ENCODE results near the gene GPR21.

GPR21 gene

GRCh38 chr9:123053711-123054110, 20.2 kb downstream of the GPR21 start:
- ChIA-PET CTCF (no interaction called here), POLR2A (no interaction called here)
- TF ChIP-seq TARDBP (IDR thresholded peaks at IDR 0.05) (no peak), SP1 (IDR thresholded peaks at IDR 0.05) (no peak), FOXM1 (IDR thresholded peaks at IDR 0.05; ENCODE audit: borderline replicate concordance) (no peak), LEF1 (IDR thresholded peaks at IDR 0.05; ENCODE audit: borderline replicate concordance) (no peak), ZNF384 (IDR thresholded peaks at IDR 0.05) (no peak), L3MBTL2 (conservative IDR thresholded peaks at IDR 0.05) (no peak), FOXK2 (IDR thresholded peaks at IDR 0.05) (no peak)
- DNase-seq (ENCODE audit: extremely low spot score) = no peak

GRCh38 chr9:123058834-123059233, 25.4 kb downstream of the GPR21 start:
- ChIA-PET POLR2A (no interaction called here), CTCF (no interaction called here)
- TF ChIP-seq CTBP1 (IDR thresholded peaks at IDR 0.05; ENCODE audit: borderline replicate concordance) (no peak), SP1 (IDR thresholded peaks at IDR 0.05) (no peak), ZNF384 (IDR thresholded peaks at IDR 0.05) (no peak), L3MBTL2 (conservative IDR thresholded peaks at IDR 0.05) (no peak), LEF1 (IDR thresholded peaks at IDR 0.05; ENCODE audit: borderline replicate concordance) (no peak), PKNOX1 (IDR thresholded peaks at IDR 0.05) (no peak), ELF4 (IDR thresholded peaks at IDR 0.05) (no peak), FOXK2 (IDR thresholded peaks at IDR 0.05) (no peak), FOXA1 (IDR thresholded peaks at IDR 0.05) (no peak)
- DNase-seq (ENCODE audit: extremely low spot score) = no peak

- ChIA-PET POLR2A (no interaction called here), CTCF (no interaction called here)
- TF ChIP-seq NFRKB (IDR thresholded peaks at IDR 0.05) = no peak
- no peak for TF ChIP-seq ELF4 (IDR thresholded peaks at IDR 0.05)
- no peak for TF ChIP-seq SUZ12 (IDR thresholded peaks at IDR 0.05)
- no peak for TF ChIP-seq TARDBP (IDR thresholded peaks at IDR 0.05)
- no peak for TF ChIP-seq SP1 (IDR thresholded peaks at IDR 0.05)
- no peak for TF ChIP-seq ZNF384 (IDR thresholded peaks at IDR 0.05)
- no peak for TF ChIP-seq L3MBTL2 (conservative IDR thresholded peaks at IDR 0.05)
- TF ChIP-seq FOXA1 (IDR thresholded peaks at IDR 0.05) = no peak
- no peak for TF ChIP-seq PKNOX1 (IDR thresholded peaks at IDR 0.05)
- no peak for DNase-seq (ENCODE audit: extremely low spot score)
Observed at GRCh38 chr9:123059472-123060220, 26.2 kb downstream of the GPR21 start.

GRCh38 chr9:123061216-123061615, 27.7 kb downstream of the GPR21 start:
- DNase-seq (ENCODE audit: extremely low spot score) = no peak
- ChIA-PET CTCF (no interaction called here), POLR2A (no interaction called here)
- TF ChIP-seq PKNOX1 (IDR thresholded peaks at IDR 0.05) (no peak), ARNT (IDR thresholded peaks at IDR 0.05) (no peak), SUZ12 (IDR thresholded peaks at IDR 0.05) (no peak), TARDBP (IDR thresholded peaks at IDR 0.05) (no peak), FOXA1 (IDR thresholded peaks at IDR 0.05) (no peak), CTBP1 (IDR thresholded peaks at IDR 0.05; ENCODE audit: borderline replicate concordance) (no peak), LEF1 (IDR thresholded peaks at IDR 0.05; ENCODE audit: borderline replicate concordance) (no peak), HDGF (IDR thresholded peaks at IDR 0.05; ENCODE audit: borderline replicate concordance) (no peak), BHLHE40 (IDR thresholded peaks at IDR 0.05; ENCODE audit: borderline replicate concordance) (no peak)

- POLR2A ChIA-PET = no interaction called here
- TF ChIP-seq SP1 (IDR thresholded peaks at IDR 0.05) (no peak), CTBP1 (IDR thresholded peaks at IDR 0.05; ENCODE audit: borderline replicate concordance) (no peak), NFRKB (IDR thresholded peaks at IDR 0.05) (no peak), TARDBP (IDR thresholded peaks at IDR 0.05) (no peak), ELF4 (IDR thresholded peaks at IDR 0.05) (no peak), ARNT (IDR thresholded peaks at IDR 0.05) (no peak), SUZ12 (IDR thresholded peaks at IDR 0.05) (no peak), LEF1 (IDR thresholded peaks at IDR 0.05; ENCODE audit: borderline replicate concordance) (no peak), HDGF (IDR thresholded peaks at IDR 0.05; ENCODE audit: borderline replicate concordance) (no peak), FOXK2 (IDR thresholded peaks at IDR 0.05) (no peak), ZNF384 (IDR thresholded peaks at IDR 0.05) (no peak), PKNOX1 (IDR thresholded peaks at IDR 0.05) (no peak), FOXA1 (IDR thresholded peaks at IDR 0.05) (no peak), BHLHE40 (IDR thresholded peaks at IDR 0.05; ENCODE audit: borderline replicate concordance) (no peak), L3MBTL2 (conservative IDR thresholded peaks at IDR 0.05) (no peak), FOXM1 (IDR thresholded peaks at IDR 0.05; ENCODE audit: borderline replicate concordance) (no peak)
- DNase-seq (ENCODE audit: extremely low spot score) = no peak
- CTCF ChIA-PET = no interaction called here
Observed at GRCh38 chr9:123062351-123063176, 29.1 kb downstream of the GPR21 start.

Measured in HEK293T (cell line).